Activated effector memory CD4-positive, alpha-beta T cell treated with anti-CD3 and anti-CD28 coated beads, Interleukin-2, amount 50 U/mL, for 16 hours (primary cell): ENCODE data around the gene SNED1.

Source experiments
- DNase-seq: peaks from one replicate; pipeline ENCODE4 v3.0.0-alpha.2; 2020

Gene SNED1

GRCh38 chr2:240992572-240993291 is 5.7 kb upstream of the SNED1 start:
- DNase-seq, result peak; percentile 61

- peak; percentile 59 for DNase-seq
Observed at GRCh38 chr2:240993446-240994170, 4.8 kb upstream of the SNED1 start.

GRCh38 chr2:240994171-240994896 is 4.1 kb upstream of the SNED1 start:
- DNase-seq, result no peak

- DNase-seq, result no peak
Observed at GRCh38 chr2:240995041-240996021, 3.1 kb upstream of the SNED1 start.

GRCh38 chr2:240996161-240996833 is 2.1 kb upstream of the SNED1 start:
- no peak for DNase-seq

GRCh38 chr2:240996834-240997140 is 1.6 kb upstream of the SNED1 start:
- no peak for DNase-seq

GRCh38 chr2:240997141-240997855 is 1.1 kb upstream of the SNED1 start:
- no peak for DNase-seq

- DNase-seq, result no peak
Observed at GRCh38 chr2:240998706-240998994, 232 bp downstream of the SNED1 start.

GRCh38 chr2:240998995-240999791 is 775 bp downstream of the SNED1 start:
- peak; percentile 61 for DNase-seq

GRCh38 chr2:240999873-241000541 is 1.6 kb downstream of the SNED1 start:
- DNase-seq, result no peak

GRCh38 chr2:241000831-241001321 is 2.5 kb downstream of the SNED1 start:
- no peak for DNase-seq

GRCh38 chr2:241001413-241002274 is 3.2 kb downstream of the SNED1 start:
- DNase-seq, result no peak

- DNase-seq, result no peak
Observed at GRCh38 chr2:241002275-241003046, 4.0 kb downstream of the SNED1 start.

- no peak for DNase-seq
Observed at GRCh38 chr2:241003047-241003360, 4.6 kb downstream of the SNED1 start.

GRCh38 chr2:241003369-241003768 is 5.0 kb downstream of the SNED1 start:
- no peak for DNase-seq

- no peak for DNase-seq
Observed at GRCh38 chr2:241003830-241004564, 5.6 kb downstream of the SNED1 start.

GRCh38 chr2:241005569-241005968 is 7.2 kb downstream of the SNED1 start:
- DNase-seq, result no peak

GRCh38 chr2:241006412-241006811 is 8.0 kb downstream of the SNED1 start:
- DNase-seq, result no peak
